Stimulated activated CD8-positive, alpha-beta memory T cell treated with anti-CD3 and anti-CD28 coated beads, Interleukin-15, amount 100 ng/mL, for 4 hours (primary cell): ENCODE results near the gene IL1R1.

Source experiments
- DNase-seq, 2 donors: peaks; one replicate each; pipeline ENCODE4 v3.0.0-alpha.2; 2020; ENCODE audit warnings: low read depth in 2 of 2

The IL1R1 gene

GRCh38 chr2:102206666-102207341 lies 64.3 kb downstream of the IL1R1 start:
- no peak for DNase-seq

DNA sequence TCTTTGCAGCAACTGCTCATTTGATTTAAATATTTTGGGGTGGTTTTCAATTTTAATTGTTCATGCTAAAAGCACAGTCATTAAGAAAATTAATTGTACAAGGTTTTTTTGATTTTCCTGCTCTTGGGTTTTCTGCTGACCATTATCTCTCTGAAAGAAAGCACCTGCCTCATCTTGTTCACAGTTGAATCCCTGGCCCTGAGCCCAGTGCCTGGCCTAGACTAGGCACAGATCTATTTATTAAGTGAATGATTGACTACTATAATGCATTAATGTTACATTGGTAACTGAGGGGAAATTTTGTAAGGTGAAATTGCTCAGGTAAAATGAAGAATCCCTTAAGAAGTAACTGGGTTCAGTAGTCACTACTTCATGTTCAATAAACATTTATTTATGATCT lies 66.2 kb downstream of the IL1R1 start:
- DNase-seq, result no peak

DNA sequence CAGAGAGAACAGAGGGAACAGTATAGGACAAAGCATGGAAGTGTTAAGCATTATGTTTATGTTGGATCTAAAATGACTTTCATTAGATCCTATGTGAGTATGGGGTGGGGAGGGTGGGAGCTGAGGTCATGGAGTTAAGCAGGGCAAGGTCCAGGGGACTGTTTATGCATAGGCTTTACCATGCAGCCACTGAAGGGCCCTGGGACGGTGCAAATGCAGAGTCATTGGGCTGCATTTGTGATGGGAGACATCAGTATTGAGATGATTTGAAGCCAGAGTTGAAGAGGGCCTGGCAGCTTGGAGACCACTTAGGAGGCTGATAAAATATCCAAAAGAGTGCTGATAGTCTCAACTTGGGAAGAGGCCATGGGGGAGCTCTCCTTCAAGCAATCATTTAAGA lies 66.9 kb downstream of the IL1R1 start:
- no peak for DNase-seq

DNA sequence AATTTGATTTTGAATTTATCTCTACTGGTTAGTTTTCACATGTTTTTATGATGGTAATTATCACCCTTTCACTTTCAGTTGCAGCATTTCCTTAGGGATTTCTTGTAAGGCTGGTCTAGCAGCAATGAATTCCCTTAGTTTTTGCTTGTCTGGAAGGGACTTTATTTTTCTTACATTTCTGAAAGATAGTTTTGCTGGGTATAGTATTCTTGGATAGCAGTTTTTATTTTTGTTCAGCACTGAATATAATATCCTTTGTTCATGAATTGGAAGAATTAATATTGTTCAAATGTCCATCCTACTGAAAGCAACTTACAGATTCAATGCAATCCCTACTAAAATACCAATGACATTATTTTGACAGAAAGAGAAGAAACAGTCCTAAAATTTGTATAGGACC lies 74.5 kb downstream of the IL1R1 start:
- DNase-seq, result no peak

DNA sequence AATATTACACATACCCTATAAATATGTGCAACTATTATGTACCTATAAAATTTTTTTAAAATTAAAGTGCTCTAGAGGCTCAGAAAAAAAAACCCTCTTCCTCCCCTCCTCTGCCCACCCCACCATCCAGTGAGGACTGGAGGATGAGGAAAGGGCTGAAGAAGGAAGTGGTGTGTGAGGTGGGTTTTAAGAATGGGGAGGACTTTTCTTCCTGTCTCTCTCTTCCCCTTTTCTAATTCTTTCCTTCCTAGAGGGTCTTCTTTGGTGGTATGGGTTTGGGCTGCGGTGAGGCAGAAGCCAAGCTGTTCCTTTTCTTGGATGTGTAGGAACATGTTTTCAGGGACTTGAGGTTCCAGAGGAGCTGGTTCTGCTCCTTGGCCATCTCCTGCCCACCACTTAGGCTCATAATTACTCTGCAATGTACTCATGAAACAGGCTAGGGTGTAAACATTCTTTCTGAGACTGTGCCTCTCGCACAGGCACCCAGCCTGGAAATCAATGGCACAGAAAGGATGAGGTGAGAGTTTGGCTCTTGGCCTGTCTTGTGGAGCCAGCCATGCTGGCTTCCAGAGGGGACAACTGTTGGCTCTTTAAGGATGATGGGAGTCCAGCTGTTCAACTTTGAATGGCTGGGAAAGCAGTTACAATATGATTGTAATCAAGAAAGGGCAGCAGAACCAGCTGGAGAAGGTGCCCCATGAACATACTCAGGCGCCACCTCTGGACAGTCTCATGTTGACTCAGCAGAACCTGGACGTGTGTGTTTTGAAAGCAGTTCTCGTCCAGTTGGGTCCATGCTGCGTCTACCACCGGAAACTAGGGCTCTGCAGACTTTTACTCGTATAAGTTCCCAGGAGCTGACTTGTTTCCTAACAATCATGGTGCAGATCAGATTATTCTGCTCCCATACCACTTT lies 82.5 kb downstream of the IL1R1 start:
- DNase-seq, result no peak

DNA sequence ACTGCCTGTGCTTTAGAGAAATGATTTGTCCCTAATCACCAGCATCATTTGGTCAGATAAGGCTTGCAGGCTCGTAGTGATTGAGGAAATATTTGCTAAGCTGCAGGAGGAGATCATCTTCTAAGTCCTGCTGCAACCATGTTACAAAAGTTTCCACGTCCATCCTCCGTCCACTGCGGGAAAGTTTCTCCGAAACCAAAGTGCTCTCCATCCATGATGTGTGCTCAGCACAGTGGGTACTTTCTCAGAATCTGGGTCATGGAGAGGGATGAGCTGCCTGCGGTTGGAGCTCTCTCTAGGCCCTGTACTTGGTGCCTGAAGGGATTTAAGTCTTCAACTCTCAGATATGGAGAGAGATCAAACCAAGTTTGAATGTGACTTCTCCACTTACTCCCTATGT lies 83.6 kb downstream of the IL1R1 start:
- no peak for DNase-seq

DNA sequence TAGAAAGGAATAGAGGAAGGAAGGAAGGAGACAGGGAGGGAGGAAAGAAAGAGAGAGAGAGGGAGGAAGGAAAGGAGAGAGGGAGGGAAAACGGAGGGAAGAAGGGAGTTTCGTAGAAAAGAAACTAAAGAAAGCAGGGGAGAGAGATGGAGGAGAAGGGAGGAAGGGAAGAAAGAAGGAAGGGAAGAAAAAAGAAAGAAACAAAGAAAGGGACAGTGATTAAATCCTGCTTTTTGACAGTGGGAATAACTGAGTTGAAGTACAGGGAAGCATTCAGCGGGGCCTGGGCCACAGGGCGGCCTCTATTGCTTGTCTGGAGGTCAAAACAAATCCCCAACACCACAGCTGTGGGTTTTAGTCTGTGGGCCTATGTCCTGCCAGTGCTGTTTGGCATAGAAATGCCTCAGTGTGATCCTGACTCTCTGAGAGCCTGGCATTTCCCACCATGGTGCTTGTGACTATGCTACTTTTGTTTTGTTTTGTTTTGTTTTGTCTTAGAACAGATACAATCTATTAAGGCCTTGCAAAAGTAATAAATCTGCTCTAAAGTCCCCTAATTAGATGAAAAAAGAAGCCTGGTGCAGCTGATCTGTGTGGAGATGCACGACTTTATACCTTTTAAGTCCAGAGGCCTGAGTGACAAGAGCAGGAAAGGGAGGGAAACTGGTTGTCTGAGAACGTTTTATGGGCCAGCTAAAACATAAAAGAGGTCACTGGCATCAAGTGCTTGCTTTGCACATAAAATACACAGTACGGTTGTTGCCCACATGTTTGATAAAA lies 84.3 kb downstream of the IL1R1 start:
- no peak for DNase-seq

- no peak for DNase-seq
These were observed 86.7 kb downstream of the IL1R1 start for GRCh38 chr2:102229141-102229769.
